Measurements from ENCODE around the gene IPCEF1. TPM values are rescaled to one million over a fixed set of nuclear protein-coding genes. Genes with fewer than 3 reads are reported as not detected.

The IPCEF1 gene
- total RNA-seq, 1 experiment from 2014 or later = 0.48 TPM

DNA sequence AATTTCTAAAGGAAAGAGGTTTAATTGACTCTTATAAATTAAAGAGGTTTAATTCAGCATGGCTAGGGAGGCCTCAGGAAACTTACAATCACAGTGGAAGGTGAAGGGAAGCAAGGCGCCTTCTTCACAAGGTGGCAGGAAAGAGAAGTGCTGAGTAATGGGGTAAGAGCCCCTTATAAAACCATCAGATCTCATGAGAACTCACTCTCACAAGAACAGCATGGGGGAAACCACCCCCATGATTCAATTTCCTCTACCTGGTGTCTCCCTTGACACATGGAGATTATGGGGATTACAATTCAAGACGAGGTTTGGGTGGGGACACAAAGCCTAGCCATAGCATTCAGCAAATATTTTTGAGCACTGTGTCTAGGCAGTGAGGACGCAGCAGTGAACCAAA is 3.9 kb upstream of the IPCEF1 start:
- Histone ChIP-seq H3K23ac (ENCODE audit: insufficient read length, low read depth, low read length) (no peak overlapping the region), H3K18ac (ENCODE audit: insufficient read length, low read depth, low read length) (no peak overlapping the region), H4K5ac (ENCODE audit: insufficient read length, low read depth, low read length) (no peak overlapping the region), H4K8ac (replicated peaks; ENCODE audit: insufficient read length, low read depth, low read length) (no peak overlapping the region), H2BK120ac (ENCODE audit: low read depth, low read length, poor library complexity, severe bottlenecking) (no peak overlapping the region), H3K79me2 (ENCODE audit: insufficient read depth, low read length) (no peaks in the 10 kb centered on the region), H2BK12ac (ENCODE audit: insufficient read length, low read depth, low read length) (no peak overlapping the region), H4K91ac (ENCODE audit: insufficient read length, low read depth, low read length) (no peak overlapping the region), H3K4me1 (ENCODE audit: insufficient read depth, low read length) (no peaks in the 10 kb centered on the region), H2BK5ac (ENCODE audit: insufficient read length, low read length) (no peak overlapping the region), H2AK5ac (ENCODE audit: insufficient read length, low read length) (no peak overlapping the region), H2BK20ac (ENCODE audit: low read depth, low read length, poor library complexity, severe bottlenecking) (no peak overlapping the region), H4K20me1 (ENCODE audit: control insufficient read depth, insufficient read depth, insufficient read length) (no peaks in the 10 kb centered on the region), H3K56ac (ENCODE audit: insufficient read length, low read depth, low read length) (no peak overlapping the region), H3K27ac (ENCODE audit: insufficient read length, low read depth, low read length) (no peak overlapping the region), H3T11ph (ENCODE audit: low read length) (no peak overlapping the region), H2AFZ (ENCODE audit: low read length) (no peak overlapping the region), H3K79me1 (ENCODE audit: insufficient read depth, low read depth, low read length, poor library complexity, severe bottlenecking) (no peaks in the 10 kb centered on the region), H3K14ac (ENCODE audit: insufficient read depth, low read length) (no peak overlapping the region), H3K4me2 (ENCODE audit: insufficient read depth, insufficient read length, low read length) (no peak overlapping the region), H3K9ac (ENCODE audit: extremely low read depth, insufficient read length, low read length) (no peak overlapping the region), H3K23me2 (ENCODE audit: insufficient read length, low read depth, low read length, poor library complexity, severe bottlenecking) (no peaks in the 10 kb centered on the region), H2BK15ac (ENCODE audit: low read depth, low read length) (no peak overlapping the region), H3K4ac (ENCODE audit: low read depth, low read length) (no peak overlapping the region), H3K9me3 (ENCODE audit: control insufficient read depth, low read depth, low read length) (no peaks in the 10 kb centered on the region), H3K27me3 (ENCODE audit: insufficient read depth, low read length) (no peaks in the 10 kb centered on the region)
- Mint-ChIP-seq H3K4me1 (no peaks in the 10 kb centered on the region), H3K27ac (peak overlapping the region in 1 of 3 experiments; percentile 12; a peak in 1 of 7 replicates), H3K4me3 (no peak overlapping the region), H3K36me3 (ENCODE audit: insufficient read depth in 1 of 3, low read depth in 3 of 3) (no peaks in the 10 kb centered on the region), H3K27me3 (ENCODE audit: low read depth) (no peaks in the 10 kb centered on the region), H3K9me3 (no peaks in the 10 kb centered on the region)
- TF ChIP-seq CTCF (conservative IDR thresholded peaks at IDR 0.05) = no peak
- DNase-seq = no peak
- no CpG with 5 or more reads among the region's 3 CpGs for WGBS (ENCODE audit: extremely low coverage, insufficient read length, low lambda C conversion rate)

Measured in H9 (cell line).